CD14-positive monocyte (primary cell): ENCODE results near the gene PYGB. TPM values are rescaled to one million over a fixed set of nuclear protein-coding genes. Genes with fewer than 3 reads are reported as not detected.

Experiments
- DNase-seq, 3 donors: peaks; one replicate each; pipeline ENCODE4 v3.0.0-alpha.2; 2011 to 2022
- H2AFZ ChIP-seq: 2 replicates; pipeline ENCODE4 v1.6.0; 2012; ENCODE audit warnings: mild to moderate bottlenecking, low read depth, low read length, inconsistent platforms; ENCODE audit not compliant: insufficient read depth, poor library complexity, severe bottlenecking
- H3K27ac ChIP-seq, 2 donors: 1 replicate in 1 of 2; 2 replicates in 1 of 2; pipeline ENCODE4 v1.5.1; 2012 to 2013; ENCODE audit warnings: low read length in 2 of 2, control low read depth in 1 of 2, inconsistent platforms in 1 of 2, low read depth in 1 of 2, mild to moderate bottlenecking in 1 of 2
- H3K27me3 ChIP-seq, 2 donors: one replicate each; pipeline versions ENCODE4 v1.6.0 to v1.6.1; 2011 to 2013; ENCODE audit warnings: low read length in 2 of 2; ENCODE audit not compliant: control insufficient read depth in 2 of 2, insufficient read depth in 2 of 2
- H3K36me3 ChIP-seq, 2 donors: replicated peaks in 1 of 2; 1 replicate in 1 of 2; 2 replicates in 1 of 2; pipeline versions ENCODE4 v1.5.1 to v1.6.1; 2012 to 2013; ENCODE audit warnings: low read length in 2 of 2, control low read depth in 1 of 2, inconsistent platforms in 1 of 2, mild to moderate bottlenecking in 1 of 2; ENCODE audit not compliant: insufficient read depth in 2 of 2, control insufficient read depth in 1 of 2
- H3K4me1 ChIP-seq, 2 donors: 1 replicate in 1 of 2; 2 replicates in 1 of 2; pipeline versions ENCODE4 v1.5.1 to v1.6.1; 2012 to 2013; ENCODE audit warnings: low read length in 2 of 2, control low read depth in 1 of 2, inconsistent platforms in 1 of 2, mild to moderate bottlenecking in 1 of 2, moderate library complexity in 1 of 2; ENCODE audit not compliant: insufficient read depth in 2 of 2, control insufficient read depth in 1 of 2
- H3K4me2 ChIP-seq: replicated peaks from 2 replicates; pipeline ENCODE3; 2012; ENCODE audit warnings: low read length, moderate library complexity, mild to moderate bottlenecking; ENCODE audit not compliant: poor library complexity, severe bottlenecking; ENCODE audit errors: extremely low read depth
- H3K4me3 ChIP-seq, 3 experiments: fragments of 200-600 bp in 1 of 3; sonication (generic) in 1 of 3; replicated peaks in 1 of 3; 1 replicate in 2 of 3; 2 replicates in 1 of 3; pipeline ENCODE4 v1.5.1; 2011 to 2013; ENCODE audit warnings: low read length in 3 of 3, mild to moderate bottlenecking in 3 of 3, control low read depth in 2 of 3, low read depth in 2 of 3, inconsistent platforms in 1 of 3, moderate library complexity in 1 of 3
- H3K79me2 ChIP-seq: 2 replicates; pipeline ENCODE4 v1.6.0; 2012; ENCODE audit warnings: mild to moderate bottlenecking, control low read depth, inconsistent platforms, low read length, moderate library complexity; ENCODE audit not compliant: insufficient read depth
- H3K9ac ChIP-seq: 2 replicates; pipeline ENCODE4 v1.6.0; 2017; ENCODE audit warnings: low read length, mild to moderate bottlenecking; ENCODE audit not compliant: insufficient read depth, poor library complexity, severe bottlenecking
- H3K9me3 ChIP-seq, 2 donors: replicated peaks in 1 of 2; 1 replicate in 1 of 2; 2 replicates in 1 of 2; pipeline versions ENCODE4 v1.5.1 to v1.6.1; 2012 to 2013; ENCODE audit warnings: low read length in 2 of 2, control low read depth in 1 of 2; ENCODE audit not compliant: control insufficient read depth in 1 of 2, insufficient read depth in 1 of 2
- H4K20me1 ChIP-seq: 2 replicates; pipeline ENCODE4 v1.6.0; 2012; ENCODE audit warnings: mild to moderate bottlenecking, low read length, control low read depth, moderate library complexity; ENCODE audit not compliant: insufficient read depth
- H3K27ac Mint-ChIP-seq, 7 donors: one replicate each; pipeline ENCODE4 v1.8.0; 2020; ENCODE audit warnings: mild to moderate bottlenecking in 7 of 7, mixed read lengths in 7 of 7, moderate library complexity in 6 of 7, inconsistent platforms in 2 of 7
- H3K27me3 Mint-ChIP-seq, 3 donors: one replicate each; pipeline ENCODE4 v1.8.0; 2021 to 2022; ENCODE audit warnings: low read depth in 3 of 3, mild to moderate bottlenecking in 3 of 3, mixed read lengths in 3 of 3, moderate library complexity in 3 of 3, inconsistent platforms in 1 of 3
- H3K36me3 Mint-ChIP-seq, 2 donors: one replicate each; pipeline ENCODE4 v1.8.0; 2020; ENCODE audit warnings: mixed read lengths in 2 of 2, inconsistent platforms in 1 of 2, mild to moderate bottlenecking in 1 of 2
- H3K4me1 Mint-ChIP-seq: one replicate; pipeline ENCODE4 v1.8.0; 2020; ENCODE audit warnings: mild to moderate bottlenecking, mixed read lengths
- H3K4me3 Mint-ChIP-seq, 2 donors: one replicate each; pipeline ENCODE4 v1.8.0; 2020; ENCODE audit warnings: mild to moderate bottlenecking in 2 of 2, mixed read lengths in 2 of 2, moderate library complexity in 1 of 2
- H3K9me3 Mint-ChIP-seq, 7 donors: one replicate each; pipeline ENCODE4 v1.8.0; 2020 to 2022; ENCODE audit warnings: mixed read lengths in 7 of 7, mild to moderate bottlenecking in 6 of 7, moderate library complexity in 6 of 7, inconsistent platforms in 2 of 7
- CTCF ChIP-seq: fragments of 200-600 bp; IDR thresholded peaks from one replicate; pipeline ENCODE4 v1.8.0; 2022; ENCODE audit warnings: antibody characterized with exemption, mild to moderate bottlenecking
- WGBS: methylation state at CpG from one replicate; pipeline ENCODE4 v1.1.5; 2013; ENCODE audit warnings: missing lambda C conversion rate; ENCODE audit not compliant: insufficient coverage; 5-methylcytosine and 5-hydroxymethylcytosine counted together
- intact Hi-C, 2 donors: fragments of 100-400 bp; cut with micrococcal nuclease; formaldehyde crosslinking; loops; one replicate each; pipeline versions ENCODE4 v1.15.0 to v1.15.1; 2023
- polyA plus RNA-seq, 3 donors: library from polyadenylated mRNA; depleted of rRNA in 1 of 3; unstranded in 2 of 3; stranded (reverse) in 1 of 3; fragments of 300-500 nt in 2 of 3; fragments of >200 nt in 1 of 3; fragmentation: Illumina TruSeq in 2 of 3; gene quantifications; 1 replicate in 2 of 3; 2 replicates in 1 of 3; pipeline ENCODE4 v1.2.3, GENCODE V29; 2012 to 2021

Gene PYGB
- polyA plus RNA-seq, 3 donors: 26.6 to 33.2 (median 26.7) TPM

- H3K36me3 ChIP-seq: peaks cover 95 to 100% of the 10 kb centered on the region in 2 donors
- H3K4me1 Mint-ChIP-seq: no peaks in the 10 kb centered on the region
- H3K4me2 ChIP-seq: no peak overlapping the region
- TF ChIP-seq CTCF: no peak
- no peak overlapping the region for H3K4me3 ChIP-seq
- no peaks in the 10 kb centered on the region for H3K4me1 ChIP-seq
- no peaks in the 10 kb centered on the region for H3K27me3 Mint-ChIP-seq
- H4K20me1 ChIP-seq: no peaks in the 10 kb centered on the region
- H3K36me3 Mint-ChIP-seq: peaks cover 77 to 93% of the 10 kb centered on the region in 2 donors
- no peaks in the 10 kb centered on the region for H3K79me2 ChIP-seq
- no peak overlapping the region for H2AFZ ChIP-seq
- no peaks in the 10 kb centered on the region for H3K9me3 ChIP-seq
- 91% methylated on average over 22 of the region's 26 CpGs for WGBS
- H3K27ac Mint-ChIP-seq: peak overlapping the region in 2 of 7 donors; percentile 51 to 71
- peaks cover 0 to 2% (median 0%) of the 10 kb centered on the region in 7 donors for H3K9me3 Mint-ChIP-seq
- no peak overlapping the region for H3K4me3 Mint-ChIP-seq
- DNase-seq: no peak
- H3K27me3 ChIP-seq: no peaks in the 10 kb centered on the region
- intact Hi-C loops: no loop called here
- H3K27ac ChIP-seq: no peak overlapping the region
- H3K9ac ChIP-seq: no peak overlapping the region
Observed at GRCh38 chr20:25285091-25285647, 37.3 kb downstream of the PYGB start.

- H2AFZ ChIP-seq: no peak overlapping the region
- intact Hi-C loops: no loop called here
- Mint-ChIP-seq H3K4me3 (no peak overlapping the region), H3K36me3 (peaks cover 79 to 93% of the 10 kb centered on the region in 2 donors), H3K9me3 (peaks cover 0 to 2% (median 0%) of the 10 kb centered on the region in 7 donors), H3K27ac (peak overlapping the region in 3 of 7 donors; percentile 6 to 63 (median 23)), H3K27me3 (no peaks in the 10 kb centered on the region), H3K4me1 (no peaks in the 10 kb centered on the region)
- H3K9ac ChIP-seq: no peak overlapping the region
- no peaks in the 10 kb centered on the region for H4K20me1 ChIP-seq
- H3K79me2 ChIP-seq: no peaks in the 10 kb centered on the region
- no peak overlapping the region for H3K27ac ChIP-seq
- no peaks in the 10 kb centered on the region for H3K4me1 ChIP-seq
- no peak overlapping the region for H3K4me2 ChIP-seq
- H3K27me3 ChIP-seq: no peaks in the 10 kb centered on the region
- no peak for TF ChIP-seq CTCF
- H3K36me3 ChIP-seq: peaks cover 95 to 100% of the 10 kb centered on the region in 2 donors
- H3K9me3 ChIP-seq: no peaks in the 10 kb centered on the region
- no peak overlapping the region for H3K4me3 ChIP-seq
- no peak for DNase-seq
- 97% methylated on average over 21 of the region's 24 CpGs for WGBS
Observed at GRCh38 chr20:25285856-25286798, 38.2 kb downstream of the PYGB start.
